Ascending aorta (tissue), 2 donors: Measurements from ENCODE around the gene LEMD3. TPM values are rescaled to one million over a fixed set of nuclear protein-coding genes. Genes with fewer than 3 reads are reported as not detected.

Experiments
- DNase-seq, 2 donors: peaks; one replicate each; pipeline ENCODE4 v3.0.0-alpha.2; 2019; ENCODE audit warnings: low spot score in 2 of 2
- H3K27ac ChIP-seq, 2 donors: fragments of 200-600 bp; sonication (generic); one replicate each; pipeline ENCODE4 v1.5.1; 2016 to 2017; ENCODE audit warnings: mild to moderate bottlenecking in 1 of 2
- H3K27me3 ChIP-seq: fragments of 200-600 bp; sonication (generic); one replicate; pipeline ENCODE4 v1.5.1; 2017
- H3K36me3 ChIP-seq, 2 donors: fragments of 200-600 bp; sonication (generic); one replicate each; pipeline ENCODE4 v1.5.1; 2016
- H3K4me1 ChIP-seq, 2 donors: fragments of 200-600 bp; sonication (generic); one replicate each; pipeline ENCODE4 v1.5.1; 2016 to 2017; ENCODE audit warnings: mild to moderate bottlenecking in 1 of 2
- H3K4me3 ChIP-seq, 2 donors: fragments of 200-600 bp; sonication (generic); one replicate each; pipeline ENCODE4 v1.5.1; 2016 to 2017; ENCODE audit warnings: mild to moderate bottlenecking in 1 of 2
- H3K9me3 ChIP-seq, 2 donors: fragments of 200-600 bp; sonication (generic); one replicate each; pipeline ENCODE4 v1.5.1; 2016
- intact Hi-C: fragments of 100-400 bp; cut with DNase I; formaldehyde crosslinking; loops from one replicate; pipeline ENCODE4 v1.15.1; 2023
- total RNA-seq: library from RNA; depleted of rRNA; stranded (reverse); fragments of >200 nt; gene quantifications from one replicate; pipeline ENCODE4 v1.1.0, GENCODE V29; 2016
- TF ChIP-seq, protein P1 (sequence below), 3 experiments: fragments of 200-600 bp in 2 of 3; fragments of 450-650 bp in 1 of 3; sonication (generic) in 2 of 3; IDR thresholded peaks; one replicate each; pipeline ENCODE4 v1.5.1; 2016 to 2019; ENCODE audit warnings: antibody characterized with exemption in 3 of 3, mild to moderate bottlenecking in 1 of 3, moderate library complexity in 1 of 3

The LEMD3 gene
- total RNA-seq, 1 donor from 2014 or later, result 10.6 TPM

DNA sequence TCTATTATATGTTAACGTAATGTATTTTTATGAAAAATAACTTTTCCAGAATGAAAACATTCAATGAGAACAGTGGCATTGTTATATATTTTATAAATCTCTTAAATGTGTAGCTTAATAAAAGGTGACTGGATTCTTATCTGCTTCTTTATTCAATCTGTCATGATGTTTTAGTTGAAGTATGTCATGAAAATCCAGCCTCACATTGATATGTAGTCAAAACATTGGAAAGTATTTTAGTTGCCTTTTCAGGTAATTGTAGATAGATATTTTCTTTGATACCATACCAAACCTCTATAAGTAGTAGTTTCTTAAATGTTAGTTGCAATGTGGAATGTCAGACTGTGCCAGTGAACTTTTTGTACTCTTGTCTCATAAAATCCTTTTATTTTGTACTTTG is 67.8 kb downstream of the LEMD3 start:
- Histone ChIP-seq H3K9me3 (no peaks in the 10 kb centered on the region), H3K36me3 (peaks cover 0 to 20% of the 10 kb centered on the region in 2 donors), H3K27me3 (no peaks in the 10 kb centered on the region), H3K4me3 (no peak overlapping the region), H3K27ac (no peak overlapping the region), H3K4me1 (peaks cover 0 to 5% of the 10 kb centered on the region in 2 donors)
- TF ChIP-seq, protein P1, sequence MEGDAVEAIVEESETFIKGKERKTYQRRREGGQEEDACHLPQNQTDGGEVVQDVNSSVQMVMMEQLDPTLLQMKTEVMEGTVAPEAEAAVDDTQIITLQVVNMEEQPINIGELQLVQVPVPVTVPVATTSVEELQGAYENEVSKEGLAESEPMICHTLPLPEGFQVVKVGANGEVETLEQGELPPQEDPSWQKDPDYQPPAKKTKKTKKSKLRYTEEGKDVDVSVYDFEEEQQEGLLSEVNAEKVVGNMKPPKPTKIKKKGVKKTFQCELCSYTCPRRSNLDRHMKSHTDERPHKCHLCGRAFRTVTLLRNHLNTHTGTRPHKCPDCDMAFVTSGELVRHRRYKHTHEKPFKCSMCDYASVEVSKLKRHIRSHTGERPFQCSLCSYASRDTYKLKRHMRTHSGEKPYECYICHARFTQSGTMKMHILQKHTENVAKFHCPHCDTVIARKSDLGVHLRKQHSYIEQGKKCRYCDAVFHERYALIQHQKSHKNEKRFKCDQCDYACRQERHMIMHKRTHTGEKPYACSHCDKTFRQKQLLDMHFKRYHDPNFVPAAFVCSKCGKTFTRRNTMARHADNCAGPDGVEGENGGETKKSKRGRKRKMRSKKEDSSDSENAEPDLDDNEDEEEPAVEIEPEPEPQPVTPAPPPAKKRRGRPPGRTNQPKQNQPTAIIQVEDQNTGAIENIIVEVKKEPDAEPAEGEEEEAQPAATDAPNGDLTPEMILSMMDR (IDR thresholded peaks at IDR 0.05), result no peak
- intact Hi-C loops, result no loop called here
- DNase-seq, result no peak

DNA sequence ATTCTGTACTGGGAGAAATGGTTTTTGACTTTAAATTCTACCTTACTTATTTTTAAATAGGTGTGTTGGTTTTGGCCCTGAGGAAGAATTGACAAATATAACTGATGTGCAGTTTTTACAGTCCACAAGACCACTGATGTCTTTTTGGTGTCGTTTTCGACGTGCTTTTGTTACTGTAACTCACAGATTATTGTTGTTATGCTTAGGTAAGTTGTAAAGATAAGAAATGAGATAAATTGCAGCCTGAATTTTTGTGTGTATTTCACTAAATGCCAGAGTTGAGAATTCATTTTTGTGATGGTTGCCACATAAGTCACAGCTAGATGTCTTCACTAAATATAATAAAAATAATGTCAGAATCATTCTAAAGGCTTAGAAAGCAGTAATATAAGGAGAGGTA is 69.2 kb downstream of the LEMD3 start:
- H3K36me3 ChIP-seq, result peaks cover 5 to 21% of the 10 kb centered on the region in 2 donors
- TF ChIP-seq, protein P1 (IDR thresholded peaks at IDR 0.05), result no peak
- intact Hi-C loops, result no loop called here
- H3K4me1 ChIP-seq, result no peaks in the 10 kb centered on the region
- DNase-seq, result no peak
- no peaks in the 10 kb centered on the region for H3K27me3 ChIP-seq
- H3K4me3 ChIP-seq, result no peak overlapping the region
- no peaks in the 10 kb centered on the region for H3K9me3 ChIP-seq
- no peak overlapping the region for H3K27ac ChIP-seq

DNA sequence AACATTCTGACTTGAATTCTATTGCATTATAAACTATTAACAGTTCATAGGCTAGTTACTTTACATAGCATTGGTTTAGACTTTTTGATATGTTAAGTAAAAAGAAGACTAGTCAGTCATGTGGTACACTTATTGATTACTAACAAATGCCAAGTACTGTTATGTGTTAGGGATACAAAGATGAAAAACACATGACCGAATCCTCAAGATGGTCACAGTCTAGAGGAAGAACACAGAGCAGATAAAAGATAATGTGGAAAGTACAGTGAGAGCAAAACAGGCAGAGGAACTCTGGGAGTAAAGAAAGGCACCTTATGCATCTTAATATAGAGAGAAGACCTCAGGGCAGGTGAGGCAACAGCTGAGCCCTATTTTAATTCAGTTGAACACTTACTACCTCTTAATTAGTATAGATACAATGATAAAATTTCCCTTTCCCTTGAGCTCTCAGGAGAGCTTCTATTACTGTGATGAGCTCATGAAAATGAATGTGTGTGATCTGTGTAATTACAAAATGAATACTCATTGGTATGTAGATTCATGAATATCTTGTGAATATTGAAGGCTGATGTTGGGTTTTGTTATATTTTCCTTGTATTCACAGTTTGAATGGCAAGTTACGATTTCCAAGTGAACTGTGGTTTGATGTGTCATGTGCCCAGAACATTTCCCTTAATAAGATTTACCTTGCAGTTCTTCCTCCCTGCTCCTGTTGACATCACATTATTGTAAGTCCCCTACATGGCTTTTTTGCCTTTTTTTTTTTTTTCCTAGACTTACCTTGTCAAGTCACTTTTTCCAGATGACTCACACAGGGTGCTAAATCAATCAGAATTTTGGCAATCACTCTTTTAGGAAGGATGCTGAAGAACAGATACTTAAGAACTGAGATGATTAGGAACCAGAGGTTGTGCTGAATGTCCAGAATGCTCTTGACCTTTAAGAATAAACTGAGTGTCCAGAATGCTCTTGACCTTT is 79.6 kb downstream of the LEMD3 start:
- Histone ChIP-seq H3K36me3 (peaks cover 8 to 13% of the 10 kb centered on the region in 2 donors), H3K4me3 (no peak overlapping the region), H3K9me3 (no peaks in the 10 kb centered on the region), H3K4me1 (peaks cover 0 to 12% of the 10 kb centered on the region in 2 donors), H3K27ac (no peak overlapping the region), H3K27me3 (no peaks in the 10 kb centered on the region)
- intact Hi-C loops, result no loop called here
- TF ChIP-seq, protein P1 (IDR thresholded peaks at IDR 0.05), result no peak
- DNase-seq, result no peak

DNA sequence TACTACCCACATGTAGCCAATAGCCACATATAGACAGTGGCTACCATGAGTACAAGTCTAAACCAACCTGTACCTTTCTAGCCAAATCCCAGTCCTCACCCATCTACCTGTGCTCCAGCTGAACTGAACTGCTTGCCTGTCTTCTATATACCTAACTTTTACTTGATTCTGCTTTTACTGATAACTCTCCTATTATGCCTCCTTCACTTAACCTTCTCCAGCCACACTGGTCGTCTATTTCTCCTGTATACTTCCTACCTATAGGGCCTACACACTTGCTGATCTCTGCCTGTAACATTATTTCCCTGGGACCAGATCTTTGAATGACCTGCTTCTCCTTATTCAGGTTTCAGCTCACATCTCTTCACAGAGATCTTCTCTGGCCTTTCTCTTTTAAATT is 83.1 kb downstream of the LEMD3 start:
- TF ChIP-seq, protein P1 (IDR thresholded peaks at IDR 0.05), result no peak
- intact Hi-C loops, result loop anchor here (2.0 to 5.0 kb wide), 2 partner anchors 26 to 85 kb away; partner anchors contain the start of genes LEMD3 and MSRB3
- H3K36me3 ChIP-seq, result no peaks in the 10 kb centered on the region
- no peaks in the 10 kb centered on the region for H3K27me3 ChIP-seq
- no peak for DNase-seq
- no peak overlapping the region for H3K27ac ChIP-seq
- H3K4me1 ChIP-seq, result peaks cover 0 to 12% of the 10 kb centered on the region in 2 donors
- H3K4me3 ChIP-seq, result no peak overlapping the region
- no peaks in the 10 kb centered on the region for H3K9me3 ChIP-seq

DNA sequence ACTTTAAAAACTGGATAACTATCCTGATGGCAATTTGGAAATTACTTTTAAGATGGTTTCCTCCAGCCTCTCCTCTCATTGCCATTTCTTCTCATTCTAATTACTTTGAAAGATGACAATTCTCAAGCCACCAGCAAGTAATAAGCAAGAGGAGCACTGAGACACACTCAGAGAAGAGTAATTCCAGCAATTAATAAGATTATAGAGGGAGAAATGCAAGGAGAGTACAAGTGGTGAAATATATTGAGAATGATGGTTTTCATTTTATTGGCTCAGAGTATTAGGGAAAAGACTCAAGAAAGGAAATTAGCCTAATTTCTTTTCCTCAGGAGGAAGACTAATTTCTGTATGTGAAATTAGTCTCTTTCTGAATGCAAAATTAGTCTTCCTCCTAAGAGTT is 88.6 kb downstream of the LEMD3 start:
- no peak for DNase-seq
- H3K27me3 ChIP-seq, result no peaks in the 10 kb centered on the region
- no peaks in the 10 kb centered on the region for H3K36me3 ChIP-seq
- TF ChIP-seq, protein P1 (IDR thresholded peaks at IDR 0.05), result no peak
- intact Hi-C loops, result no loop called here
- no peaks in the 10 kb centered on the region for H3K9me3 ChIP-seq
- H3K4me1 ChIP-seq, result no peaks in the 10 kb centered on the region
- H3K27ac ChIP-seq, result no peak overlapping the region
- H3K4me3 ChIP-seq, result no peak overlapping the region
